GM18951 (cell line): Measurements from ENCODE around the gene TBCB.
A peak's percentile ranks its signal among the peaks of the same experiment; 100 is the strongest.

Source experiments
- POLR2A ChIP-seq: IDR thresholded peaks from 4 replicates; pipeline ENCODE4 v1.6.1; 2011; ENCODE audit warnings: mild to moderate bottlenecking; ENCODE audit not compliant: insufficient read length, insufficient read depth; ENCODE audit errors: extremely low read depth
- in situ Hi-C: fragments of 300-500 bp; cut with MboI; formaldehyde crosslinking; loops from one replicate; pipeline ENCODE4 v1.12.0; 2022; ENCODE audit warnings: low sequenced_read_pairs, mixed read lengths, inconsistent platforms; ENCODE audit not compliant: unreplicated experiment

TBCB gene

DNA sequence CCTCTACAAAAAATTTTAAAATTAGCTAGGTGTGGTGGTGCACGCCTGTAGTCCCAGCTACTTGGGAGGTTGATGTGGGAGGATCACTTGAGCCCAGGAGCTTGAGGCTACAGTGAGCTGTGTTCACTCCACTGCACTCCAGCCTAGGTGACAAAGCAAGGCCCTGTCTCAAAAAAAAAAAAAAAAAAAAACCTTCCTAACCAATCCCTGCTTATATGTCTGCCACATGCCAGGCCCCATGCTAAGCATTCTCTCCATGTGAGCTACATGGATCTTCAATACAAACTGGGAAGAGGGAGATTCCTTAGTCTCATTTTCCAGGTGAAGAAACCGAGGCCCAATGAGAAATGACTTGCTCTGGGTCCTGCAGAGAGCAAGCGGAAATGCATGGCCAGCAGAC lies 6.6 kb upstream of the TBCB start:
- TF ChIP-seq POLR2A = no peak
- in situ Hi-C loops = no loop called here

DNA sequence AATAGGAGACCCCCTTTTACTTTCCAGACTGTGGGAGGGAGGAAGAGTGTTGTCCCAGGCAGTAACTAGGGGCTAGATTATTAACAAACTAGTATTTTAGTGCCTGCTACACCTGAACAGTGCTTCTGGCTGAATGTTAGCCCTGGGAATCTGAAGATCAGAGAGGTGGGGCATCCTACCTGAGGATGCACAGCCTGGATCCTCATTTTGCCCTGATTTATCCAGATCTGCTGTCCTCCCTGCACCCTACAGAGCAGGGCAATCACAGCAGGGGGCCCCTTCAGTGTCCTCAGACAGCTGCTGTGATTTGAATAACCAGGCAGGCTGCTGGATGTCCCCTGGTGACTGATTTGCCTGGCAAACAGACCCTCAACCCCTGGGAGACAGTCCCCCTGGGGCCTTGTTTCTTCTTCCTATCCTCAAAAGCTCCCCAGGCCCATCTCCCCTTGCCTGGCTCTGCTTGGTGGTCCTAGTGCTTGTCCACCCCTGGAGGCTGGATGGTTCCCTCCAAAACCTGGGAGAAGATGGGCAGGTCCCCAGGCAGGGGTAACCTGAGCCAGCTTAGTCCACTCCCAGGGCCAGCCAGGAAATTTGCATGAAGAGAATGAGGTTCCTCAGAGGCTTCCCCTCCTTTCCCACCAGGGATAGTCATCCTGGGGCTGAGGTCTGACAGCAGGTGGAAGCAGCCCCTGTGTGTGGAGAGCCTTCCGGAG lies 4.6 kb upstream of the TBCB start, which contains the start of gene OVOL3:
Gene OVOL3 (plus strand): TSS at position 657 of the 713 bp plus-strand sequence. CDS start 60 bp downstream, outside the sequence.
- in situ Hi-C loops = no loop called here

DNA sequence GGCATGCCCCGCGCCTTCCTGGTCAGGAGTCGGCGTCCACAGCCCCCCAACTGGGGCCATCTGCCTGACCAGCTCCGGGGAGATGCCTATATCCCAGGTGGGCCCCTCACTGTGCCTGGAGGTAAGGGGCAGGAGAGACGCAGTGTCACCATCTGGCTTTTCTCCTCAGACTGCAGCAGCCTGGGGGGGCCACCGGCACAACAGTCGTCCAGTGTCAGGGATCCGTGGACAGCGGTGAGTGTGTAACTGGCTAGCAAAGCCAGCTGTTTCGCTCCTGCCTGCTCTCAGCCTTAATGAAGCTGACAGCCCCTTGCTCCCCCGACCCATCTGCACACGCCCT lies 4.1 kb upstream of the TBCB start:
- in situ Hi-C loops = no loop called here
- TF ChIP-seq POLR2A = no peak

More for the DNA sequence above, 4.6 kb upstream of the TBCB start, which contains the start of gene OVOL3:
- TF ChIP-seq POLR2A = no peak

- no peak for TF ChIP-seq POLR2A
- in situ Hi-C loops = no loop called here
These were observed 2.6 kb upstream of the TBCB start for GRCh38 chr19:36112678-36113077.

GRCh38 chr19:36113425-36113824 lies 1.8 kb upstream of the TBCB start:
- in situ Hi-C loops = no loop called here
- TF ChIP-seq POLR2A = no peak

- in situ Hi-C loops = no loop called here
- no peak for TF ChIP-seq POLR2A
These were observed 1.2 kb upstream of the TBCB start for GRCh38 chr19:36113894-36114720.

DNA sequence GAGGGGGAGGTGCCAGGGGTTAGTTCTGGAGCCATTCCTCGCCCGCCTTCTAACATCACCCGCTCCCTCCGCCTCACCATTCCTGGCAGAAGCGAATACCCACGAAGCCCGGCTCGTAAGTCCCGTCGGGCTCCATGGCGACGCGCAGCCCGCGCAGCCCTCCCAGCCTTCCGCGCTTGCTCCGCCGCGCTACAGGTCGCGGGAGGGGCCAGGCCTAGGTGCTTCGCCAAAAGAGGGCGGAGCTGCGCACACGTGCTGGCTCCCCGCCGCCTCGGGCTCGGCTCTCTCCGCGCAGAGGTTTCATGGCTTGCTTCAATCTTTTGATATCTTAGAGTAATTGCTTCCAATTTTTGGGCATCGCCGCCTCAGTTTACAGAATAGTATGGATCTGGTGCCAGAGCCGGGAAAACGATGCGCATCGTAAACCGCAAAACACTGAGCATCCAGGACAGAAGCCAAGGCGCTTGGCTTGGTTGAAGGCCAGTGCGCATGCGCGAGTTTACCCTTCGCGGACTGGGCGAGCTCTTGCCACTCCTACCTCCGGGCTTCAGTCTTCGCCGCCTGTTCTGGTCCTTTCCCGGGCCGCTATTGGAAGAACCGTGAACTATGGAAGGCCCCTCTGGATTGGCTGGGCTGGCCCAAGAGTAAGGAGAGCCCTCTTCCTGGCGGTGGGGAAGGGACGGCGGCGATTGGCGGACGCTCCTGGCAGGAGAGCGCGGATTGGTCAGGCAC lies 381 bp upstream of the TBCB start, which contains the start of gene POLR2I:
Gene POLR2I (minus strand): TSS at position 155 of the 732 bp plus-strand sequence. CDS start 19 bp downstream, at position 136.
- peak; percentile 78 for TF ChIP-seq POLR2A
- in situ Hi-C loops = no loop called here

DNA sequence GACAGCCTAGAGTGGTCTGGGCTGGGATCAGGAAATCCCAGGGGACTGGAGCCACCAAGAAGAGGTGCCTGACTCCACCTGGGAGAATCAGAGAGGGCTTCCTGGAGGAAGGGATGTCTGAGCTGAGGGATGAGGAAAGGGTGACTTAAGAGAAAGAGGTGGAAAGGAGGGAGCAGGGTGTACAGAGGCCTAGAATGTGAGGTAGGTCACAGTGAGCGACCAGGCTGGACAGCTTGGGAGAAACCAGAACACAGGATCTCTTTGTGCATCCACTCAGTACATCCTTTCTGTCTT lies 1.0 kb downstream of the TBCB start:
- in situ Hi-C loops = no loop called here
- TF ChIP-seq POLR2A = no peak

DNA sequence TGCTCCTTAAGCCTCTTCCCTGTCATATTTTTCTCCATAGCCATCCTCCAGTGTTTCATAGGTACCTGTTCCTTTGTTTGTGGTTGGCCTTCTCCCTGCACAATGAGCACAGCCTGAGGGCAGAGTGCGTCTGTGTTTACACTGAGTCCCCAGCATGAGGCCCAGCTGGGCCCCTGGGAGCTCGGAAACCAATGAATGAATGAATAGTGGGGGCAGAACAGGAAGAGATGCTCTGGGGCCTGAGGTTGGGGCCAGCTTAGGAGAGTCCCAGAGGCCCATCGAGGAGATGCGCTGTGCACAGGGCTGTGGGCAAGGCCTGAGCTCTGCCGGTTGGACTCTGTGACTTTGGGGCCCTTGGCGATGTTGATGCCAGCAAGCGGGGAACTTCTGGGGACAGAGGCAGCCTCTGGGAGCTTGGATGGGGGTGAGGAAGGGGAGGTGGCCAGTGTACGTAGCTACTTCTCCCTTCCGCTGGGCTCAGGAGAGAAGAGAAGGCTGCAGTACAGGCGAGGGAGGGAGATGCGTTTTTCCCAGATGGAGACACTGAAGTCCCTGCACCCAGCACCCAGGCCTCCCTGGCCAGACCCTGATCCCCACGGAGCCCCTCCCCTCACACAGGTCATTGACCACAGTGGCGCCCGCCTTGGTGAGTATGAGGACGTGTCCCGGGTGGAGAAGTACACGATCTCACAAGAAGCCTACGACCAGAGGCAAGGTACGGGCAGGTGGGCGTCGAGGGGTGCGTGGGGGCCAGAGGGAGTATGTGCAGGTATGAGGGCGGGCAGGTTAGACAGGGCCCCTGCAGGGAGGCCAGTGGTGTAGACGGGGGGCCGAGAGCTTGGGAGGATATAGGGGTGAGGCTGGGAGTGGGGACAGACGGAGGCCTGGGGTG lies 5.1 kb downstream of the TBCB start:
- in situ Hi-C loops = no loop called here
- no peak for TF ChIP-seq POLR2A

GRCh38 chr19:36120984-36121358 lies 5.7 kb downstream of the TBCB start:
- in situ Hi-C loops = no loop called here
- no peak for TF ChIP-seq POLR2A

- in situ Hi-C loops = no loop called here
These were observed 6.3 kb downstream of the TBCB start for GRCh38 chr19:36121486-36122124.

GRCh38 chr19:36125557-36125956 lies 10.3 kb downstream of the TBCB start:
- in situ Hi-C loops = no loop called here
- no peak for TF ChIP-seq POLR2A

More at GRCh38 chr19:36121486-36122124, 6.3 kb downstream of the TBCB start:
- no peak for TF ChIP-seq POLR2A
